RWPE2 (cell line): Measurements from ENCODE around the gene CLASP1.

Source experiments
- ATAC-seq: fragments of 200-7000 bp; cut with Tn5 transposase; 3 replicates; pipeline ENCODE4 v1.9.1; 2021; ENCODE audit warnings: low read depth
- DNase-seq: peaks from one replicate; pipeline ENCODE4 v3.0.0-alpha.2; 2020; ENCODE audit warnings: low spot score
- H3K27ac ChIP-seq: fragments of 450-650 bp; 2 replicates; pipeline ENCODE4 v1.5.1; 2017; ENCODE audit warnings: mild to moderate bottlenecking; ENCODE audit not compliant: poor library complexity, severe bottlenecking
- H3K27me3 ChIP-seq: fragments of 250-450 bp; sonication (Bioruptor Pico); 2 replicates; pipeline ENCODE4 v1.5.1; 2021; ENCODE audit warnings: mild to moderate bottlenecking, moderate library complexity; ENCODE audit not compliant: insufficient read depth, poor library complexity, severe bottlenecking
- H3K36me3 ChIP-seq: fragments of 250-450 bp; sonication (Bioruptor Pico); 2 replicates; pipeline ENCODE4 v1.5.1; 2020; ENCODE audit warnings: low read depth, mild to moderate bottlenecking, moderate library complexity
- H3K4me1 ChIP-seq: fragments of 250-450 bp; sonication (Bioruptor Pico); 2 replicates; pipeline ENCODE4 v1.5.1; 2021; ENCODE audit warnings: mild to moderate bottlenecking, moderate library complexity; ENCODE audit not compliant: insufficient read depth, poor library complexity, severe bottlenecking
- H3K4me3 ChIP-seq: fragments of 250-450 bp; sonication (Bioruptor Pico); 2 replicates; pipeline ENCODE4 v1.5.1; 2021; ENCODE audit warnings: mild to moderate bottlenecking, moderate library complexity; ENCODE audit not compliant: severe bottlenecking
- H3K9me3 ChIP-seq: fragments of 250-450 bp; sonication (Bioruptor Pico); 2 replicates; pipeline ENCODE4 v1.5.1; 2021; ENCODE audit warnings: mild to moderate bottlenecking, moderate library complexity; ENCODE audit not compliant: severe bottlenecking
- CTCF ChIP-seq: fragments of 450-650 bp; IDR thresholded peaks from one replicate; pipeline ENCODE4 v1.5.1; 2017; ENCODE audit warnings: mild to moderate bottlenecking, moderate library complexity; ENCODE audit not compliant: poor library complexity, severe bottlenecking

The CLASP1 gene

GRCh38 chr2:121295911-121296650 is 353.2 kb downstream of the CLASP1 start:
- no peak for ATAC-seq
- H3K9me3 ChIP-seq: no peaks in the 10 kb centered on the region

GRCh38 chr2:121294881-121295840 is 354.1 kb downstream of the CLASP1 start:
- TF ChIP-seq CTCF: no peak
- DNase-seq (no peak), ATAC-seq (no peak)
- Histone ChIP-seq H3K27ac (no peak overlapping the region), H3K36me3 (no peaks in the 10 kb centered on the region), H3K9me3 (no peaks in the 10 kb centered on the region), H3K4me3 (no peak overlapping the region), H3K4me1 (no peaks in the 10 kb centered on the region), H3K27me3 (no peaks in the 10 kb centered on the region)

More at GRCh38 chr2:121295911-121296650, 353.2 kb downstream of the CLASP1 start:
- Histone ChIP-seq H3K4me3 (no peak overlapping the region), H3K27ac (no peak overlapping the region), H3K4me1 (no peaks in the 10 kb centered on the region), H3K36me3 (no peaks in the 10 kb centered on the region), H3K27me3 (no peaks in the 10 kb centered on the region)
- DNase-seq: no peak
- no peak for TF ChIP-seq CTCF

- H3K27ac ChIP-seq: no peak overlapping the region
- ATAC-seq (no peak), DNase-seq (no peak)
- H3K4me1 ChIP-seq: no peaks in the 10 kb centered on the region
- H3K36me3 ChIP-seq: no peaks in the 10 kb centered on the region
- no peaks in the 10 kb centered on the region for H3K27me3 ChIP-seq
- no peak overlapping the region for H3K4me3 ChIP-seq
- TF ChIP-seq CTCF: no peak
- H3K9me3 ChIP-seq: no peaks in the 10 kb centered on the region
Observed at GRCh38 chr2:121293450-121294325, 355.6 kb downstream of the CLASP1 start.

- H3K4me3 ChIP-seq: no peak overlapping the region
- no peaks in the 10 kb centered on the region for H3K4me1 ChIP-seq
- H3K27ac ChIP-seq: no peak overlapping the region
- no peaks in the 10 kb centered on the region for H3K36me3 ChIP-seq
- ATAC-seq (no peak), DNase-seq (no peak)
- no peaks in the 10 kb centered on the region for H3K9me3 ChIP-seq
- TF ChIP-seq CTCF: no peak
- no peaks in the 10 kb centered on the region for H3K27me3 ChIP-seq
Observed at GRCh38 chr2:121291251-121291580, 358.0 kb downstream of the CLASP1 start.
